GM12892 (cell line): ENCODE data around the gene BECN2.

Experiments
- DNase-seq: peaks from one replicate; pipeline ENCODE4 v3.0.0; 2011; ENCODE audit not compliant: insufficient read length
- FAIRE-seq: peaks from 2 replicates; lab custom pipeline; 2011; peaks lifted over from hg19 to GRCh38; lab: Jason Lieb, UNC
- POLR2A ChIP-seq: IDR thresholded peaks from 2 replicates; pipeline ENCODE4 v1.6.1; 2011; ENCODE audit warnings: low read depth, low read length, control low read depth
- POLR2AphosphoS5 ChIP-seq: IDR thresholded peaks from 2 replicates; pipeline ENCODE4 v1.6.1; 2011; ENCODE audit warnings: low read depth, low read length, control low read depth
- TAF1 ChIP-seq: IDR thresholded peaks from 2 replicates; pipeline ENCODE4 v1.6.1; 2011; ENCODE audit warnings: low read depth, mild to moderate bottlenecking, control low read depth, low read length, borderline replicate concordance

Gene BECN2

GRCh38 chr1:242006976-242007375, 49.4 kb downstream of the BECN2 start:
- no peak for DNase-seq
- no peak for FAIRE-seq
- no peak for TF ChIP-seq POLR2A
- no peak for TF ChIP-seq POLR2AphosphoS5
- TF ChIP-seq TAF1 = no peak
